Loucy (cell line): ENCODE results near the gene TP63.

Experiments
- H2AFZ ChIP-seq: fragments of 200-600 bp; sonication (generic); 2 replicates; pipeline ENCODE4 v1.6.0; 2016; ENCODE audit warnings: antibody characterized with exemption, mild to moderate bottlenecking, low read length, moderate library complexity
- H3F3A ChIP-seq: fragments of 200-600 bp; 2 replicates; pipeline ENCODE4 v1.6.0; 2016; ENCODE audit warnings: antibody characterized with exemption, low read depth, mild to moderate bottlenecking
- H3K27me3 ChIP-seq: fragments of 200-600 bp; sonication (generic); 2 replicates; pipeline ENCODE4 v1.6.1; 2014; ENCODE audit warnings: low read length, mild to moderate bottlenecking; ENCODE audit not compliant: insufficient read depth, poor library complexity, severe bottlenecking
- H3K36me3 ChIP-seq: fragments of 200-600 bp; sonication (generic); 2 replicates; pipeline ENCODE4 v1.6.1; 2016; ENCODE audit warnings: low read length; ENCODE audit not compliant: insufficient read depth
- H3K4me1 ChIP-seq: fragments of 200-600 bp; sonication (generic); 2 replicates; pipeline ENCODE4 v1.5.1; 2014; ENCODE audit warnings: low read length, mild to moderate bottlenecking; ENCODE audit not compliant: insufficient read depth, poor library complexity, severe bottlenecking
- H3K4me2 ChIP-seq: fragments of 200-600 bp; sonication (generic); 2 replicates; pipeline ENCODE4 v1.6.0; 2014; ENCODE audit warnings: antibody characterized with exemption, low read length, low read depth, mild to moderate bottlenecking; ENCODE audit not compliant: poor library complexity, severe bottlenecking
- H3K4me3 ChIP-seq: fragments of 200-600 bp; sonication (generic); 2 replicates; pipeline ENCODE4 v1.5.1; 2014; ENCODE audit warnings: low read length, mild to moderate bottlenecking, mixed read lengths; ENCODE audit not compliant: poor library complexity, severe bottlenecking
- H3K79me2 ChIP-seq: fragments of 200-600 bp; sonication (generic); 2 replicates; pipeline ENCODE4 v1.6.1; 2014; ENCODE audit warnings: low read length; ENCODE audit not compliant: insufficient read depth
- H3K9ac ChIP-seq: fragments of 200-600 bp; sonication (generic); 2 replicates; pipeline ENCODE4 v1.6.0; 2014; ENCODE audit warnings: mild to moderate bottlenecking, low read depth, low read length, moderate library complexity; ENCODE audit not compliant: poor library complexity, severe bottlenecking
- H3K9me2 ChIP-seq: fragments of 200-600 bp; sonication (generic); replicated peaks from 2 replicates; pipeline ENCODE4 v1.6.1; 2016; ENCODE audit warnings: low read depth, low read length, mixed read lengths
- H3K9me3 ChIP-seq: fragments of 200-600 bp; sonication (generic); 2 replicates; pipeline ENCODE4 v1.6.1; 2014; ENCODE audit warnings: mild to moderate bottlenecking, antibody characterized with exemption, low read length, low read depth; ENCODE audit not compliant: insufficient read depth
- H4K20me1 ChIP-seq: fragments of 200-600 bp; sonication (generic); 2 replicates; pipeline ENCODE4 v1.6.0; 2014; ENCODE audit warnings: antibody characterized with exemption, low read length, mild to moderate bottlenecking; ENCODE audit not compliant: insufficient read depth, poor library complexity, severe bottlenecking
- CTCF ChIP-seq: fragments of 200-600 bp; sonication (generic); conservative IDR thresholded peaks from 2 replicates; pipeline ENCODE4 v1.5.1; 2014; ENCODE audit warnings: mild to moderate bottlenecking, antibody characterized with exemption, low read length
- EZH2phosphoT487 ChIP-seq: fragments of 200-600 bp; IDR thresholded peaks from 2 replicates; pipeline ENCODE4 v1.6.1; 2018; ENCODE audit warnings: antibody characterized with exemption, mild to moderate bottlenecking, moderate library complexity, borderline replicate concordance

TP63 gene

GRCh38 chr3:189868061-189868460 is 236.9 kb downstream of the TP63 start:
- H4K20me1 ChIP-seq, result no peaks in the 10 kb centered on the region
- no peaks in the 10 kb centered on the region for H3K27me3 ChIP-seq
- no peak overlapping the region for H2AFZ ChIP-seq
- TF ChIP-seq EZH2phosphoT487 (no peak), CTCF (no peak)
- H3K4me3 ChIP-seq, result no peak overlapping the region
- no peaks in the 10 kb centered on the region for H3K36me3 ChIP-seq
- no peak overlapping the region for H3K4me2 ChIP-seq
- no peaks in the 10 kb centered on the region for H3K9me2 ChIP-seq
- H3K4me1 ChIP-seq, result no peaks in the 10 kb centered on the region
- H3K9ac ChIP-seq, result no peak overlapping the region
- no peaks in the 10 kb centered on the region for H3K9me3 ChIP-seq
- no peaks in the 10 kb centered on the region for H3K79me2 ChIP-seq
- H3F3A ChIP-seq, result no peaks in the 10 kb centered on the region

- TF ChIP-seq CTCF (no peak), EZH2phosphoT487 (no peak)
- H3K4me2 ChIP-seq, result no peak overlapping the region
- no peaks in the 10 kb centered on the region for H3K9me2 ChIP-seq
- no peaks in the 10 kb centered on the region for H3K9me3 ChIP-seq
- H3K4me3 ChIP-seq, result no peak overlapping the region
- no peaks in the 10 kb centered on the region for H3K36me3 ChIP-seq
- H3F3A ChIP-seq, result no peaks in the 10 kb centered on the region
- no peaks in the 10 kb centered on the region for H3K4me1 ChIP-seq
- H3K9ac ChIP-seq, result no peak overlapping the region
- no peaks in the 10 kb centered on the region for H3K27me3 ChIP-seq
- H2AFZ ChIP-seq, result no peak overlapping the region
- H3K79me2 ChIP-seq, result no peaks in the 10 kb centered on the region
- no peaks in the 10 kb centered on the region for H4K20me1 ChIP-seq
Measured at GRCh38 chr3:189869165-189869564, 238.0 kb downstream of the TP63 start.

- H3F3A ChIP-seq, result no peaks in the 10 kb centered on the region
- H3K4me3 ChIP-seq, result no peak overlapping the region
- H3K9ac ChIP-seq, result no peak overlapping the region
- no peaks in the 10 kb centered on the region for H3K9me2 ChIP-seq
- no peaks in the 10 kb centered on the region for H3K27me3 ChIP-seq
- no peaks in the 10 kb centered on the region for H3K79me2 ChIP-seq
- no peak overlapping the region for H3K4me2 ChIP-seq
- no peak for TF ChIP-seq CTCF
- TF ChIP-seq EZH2phosphoT487, result no peak
- no peaks in the 10 kb centered on the region for H3K36me3 ChIP-seq
- no peaks in the 10 kb centered on the region for H3K9me3 ChIP-seq
- no peak overlapping the region for H2AFZ ChIP-seq
- no peaks in the 10 kb centered on the region for H4K20me1 ChIP-seq
- no peaks in the 10 kb centered on the region for H3K4me1 ChIP-seq
Measured at GRCh38 chr3:189871418-189871817, 240.2 kb downstream of the TP63 start.
